DND-41 (cell line): ENCODE results near the gene EEF1AKMT2.
A peak's percentile ranks its signal among the peaks of the same experiment; 100 is the strongest.

Experiments
- ATAC-seq: fragments of 200-7000 bp; cut with Tn5 transposase; 3 replicates; pipeline ENCODE4 v1.9.1; 2021; ENCODE audit warnings: low read depth; ENCODE audit not compliant: insufficient read depth
- DNase-seq: peaks from one replicate; pipeline ENCODE4 v3.0.0-alpha.2; 2020
- H2AFZ ChIP-seq: 2 replicates; pipeline ENCODE4 v1.6.0; 2012; ENCODE audit warnings: low read depth, low read length
- H3K27ac ChIP-seq: 2 replicates; pipeline ENCODE4 v1.5.1; 2012; ENCODE audit warnings: low read length, inconsistent platforms
- H3K27me3 ChIP-seq: fragments of 200-600 bp; sonication (generic); 2 replicates; pipeline ENCODE4 v1.6.0; 2012; ENCODE audit warnings: low read length, mild to moderate bottlenecking, inconsistent platforms; ENCODE audit not compliant: insufficient read depth, poor library complexity
- H3K36me3 ChIP-seq: 2 replicates; pipeline ENCODE4 v1.5.1; 2012; ENCODE audit warnings: low read length, inconsistent platforms; ENCODE audit not compliant: insufficient read depth
- H3K4me1 ChIP-seq: 2 replicates; pipeline ENCODE4 v1.5.1; 2012; ENCODE audit warnings: mild to moderate bottlenecking, low read length; ENCODE audit not compliant: insufficient read depth
- H3K4me2 ChIP-seq: 2 replicates; pipeline ENCODE4 v1.6.0; 2012; ENCODE audit warnings: mild to moderate bottlenecking, moderate library complexity, low read length, inconsistent platforms; ENCODE audit not compliant: insufficient read depth
- H3K4me3 ChIP-seq, 2 experiments: fragments of 200-600 bp in 1 of 2; shearing (Covaris generic) in 1 of 2; 2 replicates each; pipeline ENCODE4 v1.5.1; 2012 to 2016; ENCODE audit warnings: inconsistent platforms in 2 of 2, low read length in 2 of 2, mild to moderate bottlenecking in 2 of 2, low read depth in 1 of 2, moderate library complexity in 1 of 2
- H3K79me2 ChIP-seq: 2 replicates; pipeline ENCODE4 v1.6.0; 2012; ENCODE audit warnings: low read length, inconsistent platforms; ENCODE audit not compliant: insufficient read depth
- H3K9ac ChIP-seq: 2 replicates; pipeline ENCODE4 v1.6.0; 2012; ENCODE audit warnings: low read depth, mild to moderate bottlenecking, inconsistent platforms, low read length, moderate library complexity
- H3K9me3 ChIP-seq: 2 replicates; pipeline ENCODE4 v1.5.1; 2012; ENCODE audit warnings: low read length, moderate library complexity, mild to moderate bottlenecking, inconsistent platforms; ENCODE audit not compliant: insufficient read depth, severe bottlenecking
- H4K20me1 ChIP-seq: 2 replicates; pipeline ENCODE4 v1.6.0; 2012; ENCODE audit warnings: low read length; ENCODE audit not compliant: insufficient read depth
- CTCF ChIP-seq: IDR thresholded peaks from 2 replicates; pipeline ENCODE4 v1.5.1; 2012; ENCODE audit warnings: borderline replicate concordance, low read length, moderate library complexity, mild to moderate bottlenecking; ENCODE audit not compliant: poor library complexity, severe bottlenecking; ENCODE audit errors: extremely low read depth
- EZH2 ChIP-seq: IDR thresholded peaks from 3 replicates; pipeline ENCODE4 v1.6.1; 2012; ENCODE audit warnings: borderline replicate concordance, low read depth, mild to moderate bottlenecking, moderate library complexity, low read length, inconsistent platforms; ENCODE audit not compliant: severe bottlenecking

EEF1AKMT2 gene

GRCh38 chr10:124820121-124820520, 28.4 kb upstream of the EEF1AKMT2 start:
- Histone ChIP-seq H3K36me3 (peaks cover 57% of the 10 kb centered on the region), H3K9me3 (no peaks in the 10 kb centered on the region), H3K4me3 (no peak overlapping the region), H3K27ac (no peak overlapping the region), H3K79me2 (peaks cover 2% of the 10 kb centered on the region; the same call in 1 of the 2 replicates), H3K4me1 (no peaks in the 10 kb centered on the region), H3K9ac (no peak overlapping the region), H3K4me2 (no peak overlapping the region), H4K20me1 (no peaks in the 10 kb centered on the region), H2AFZ (no peak overlapping the region), H3K27me3 (no peaks in the 10 kb centered on the region)
- DNase-seq (no peak), ATAC-seq (no peak)
- TF ChIP-seq EZH2 (no peak), CTCF (no peak)

GRCh38 chr10:124802313-124802675, 10.6 kb upstream of the EEF1AKMT2 start:
- no peak; the same call in 2 of the 3 replicates for ATAC-seq

GRCh38 chr10:124799211-124799610, 7.5 kb upstream of the EEF1AKMT2 start:
- Histone ChIP-seq H2AFZ (no peak overlapping the region), H3K4me2 (no peak overlapping the region), H3K27me3 (no peaks in the 10 kb centered on the region), H3K36me3 (no peaks in the 10 kb centered on the region; the same call in 1 of the 2 replicates), H3K4me3 (no peak overlapping the region), H3K9ac (no peak overlapping the region), H3K9me3 (no peaks in the 10 kb centered on the region), H3K27ac (no peak overlapping the region), H3K79me2 (peaks cover 30% of the 10 kb centered on the region), H4K20me1 (no peaks in the 10 kb centered on the region), H3K4me1 (peaks cover 27% of the 10 kb centered on the region)
- DNase-seq (no peak), ATAC-seq (no peak)
- no peak for TF ChIP-seq EZH2
- TF ChIP-seq CTCF = no peak

More at GRCh38 chr10:124802313-124802675, 10.6 kb upstream of the EEF1AKMT2 start:
- Histone ChIP-seq H3K27me3 (no peaks in the 10 kb centered on the region), H3K27ac (peak overlapping the region; percentile 84), H3K79me2 (peaks cover 50% of the 10 kb centered on the region), H4K20me1 (peaks cover 3% of the 10 kb centered on the region; the same call in 1 of the 2 replicates), H3K36me3 (no peaks in the 10 kb centered on the region; the same call in none of the 2 replicates), H3K9me3 (no peaks in the 10 kb centered on the region), H3K4me3 (peak overlapping the region; percentile 90), H3K4me2 (peak overlapping the region; percentile 93), H3K9ac (peak overlapping the region; percentile 82), H2AFZ (peak overlapping the region; percentile 98), H3K4me1 (peaks cover 27% of the 10 kb centered on the region)
- no peak for DNase-seq
- TF ChIP-seq CTCF = no peak

DNA sequence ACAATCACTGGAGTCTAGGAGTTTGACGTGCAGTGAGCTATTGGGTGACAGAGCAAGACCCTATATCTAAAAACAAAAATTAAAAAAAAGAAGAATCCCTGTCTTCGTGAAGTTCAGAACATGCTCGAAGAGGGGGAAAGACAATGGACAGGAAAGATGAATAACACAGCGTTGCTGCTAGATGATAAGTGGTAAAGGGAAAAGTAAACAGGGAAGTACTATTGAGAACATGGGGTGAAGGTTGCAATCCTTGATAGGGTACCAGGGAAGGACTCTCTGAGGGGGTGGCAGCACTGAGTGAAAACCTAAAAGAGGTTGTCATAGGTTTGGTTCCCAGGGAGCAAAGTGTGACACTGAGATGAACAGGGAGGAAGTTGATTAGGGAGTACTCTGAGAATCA, 7.1 kb upstream of the EEF1AKMT2 start:
- Histone ChIP-seq H3K27me3 (no peaks in the 10 kb centered on the region), H3K27ac (no peak overlapping the region), H3K9me3 (no peaks in the 10 kb centered on the region), H3K9ac (no peak overlapping the region), H3K4me3 (no peak overlapping the region), H2AFZ (no peak overlapping the region), H3K79me2 (peaks cover 26% of the 10 kb centered on the region), H4K20me1 (no peaks in the 10 kb centered on the region), H3K36me3 (no peaks in the 10 kb centered on the region; the same call in 1 of the 2 replicates), H3K4me1 (peaks cover 23% of the 10 kb centered on the region), H3K4me2 (no peak overlapping the region)
- TF ChIP-seq EZH2 (no peak), CTCF (no peak)
- ATAC-seq (no peak), DNase-seq (no peak)
